GM23338 (cell line): Measurements from ENCODE around the gene PTPRN2. TPM values are rescaled to one million over a fixed set of nuclear protein-coding genes. Genes with fewer than 3 reads are reported as not detected.

Experiments
- ATAC-seq: fragments of 200-7000 bp; cut with Tn5 transposase; 3 replicates; pipeline ENCODE4 v1.9.1; 2020
- DNase-seq: peaks from one replicate; pipeline ENCODE4 v3.0.0-alpha.2; 2015; ENCODE audit warnings: low spot score
- H2AFZ ChIP-seq: fragments of 200-600 bp; sonication (generic); 2 replicates; pipeline ENCODE4 v1.8.0; 2016; ENCODE audit warnings: antibody characterized with exemption, mild to moderate bottlenecking, moderate library complexity
- H3F3A ChIP-seq: fragments of 200-600 bp; sonication (generic); replicated peaks from 2 replicates; pipeline ENCODE4 v1.8.0; 2017; ENCODE audit warnings: antibody characterized with exemption, mixed run types, low read depth
- H3K27ac ChIP-seq: fragments of 200-600 bp; sonication (generic); 2 replicates; pipeline ENCODE4 v1.6.1; 2016; ENCODE audit warnings: low read depth
- H3K27me3 ChIP-seq: fragments of 200-600 bp; sonication (generic); 2 replicates; pipeline ENCODE4 v1.8.0; 2016; ENCODE audit warnings: mild to moderate bottlenecking, mixed run types, moderate library complexity; ENCODE audit not compliant: insufficient read depth
- H3K36me3 ChIP-seq: fragments of 200-600 bp; sonication (generic); 2 replicates; pipeline ENCODE4 v1.8.0; 2016; ENCODE audit warnings: mild to moderate bottlenecking; ENCODE audit not compliant: insufficient read depth
- H3K4me1 ChIP-seq: fragments of 200-600 bp; sonication (generic); 2 replicates; pipeline ENCODE4 v1.8.0; 2016; ENCODE audit warnings: mild to moderate bottlenecking, moderate library complexity; ENCODE audit not compliant: insufficient read depth
- H3K4me2 ChIP-seq: fragments of 200-600 bp; sonication (generic); 2 replicates; pipeline ENCODE4 v1.7.1; 2017; ENCODE audit warnings: mixed run types
- H3K4me3 ChIP-seq: fragments of 200-600 bp; sonication (generic); 2 replicates; pipeline ENCODE4 v1.6.1; 2016; ENCODE audit warnings: mixed run types
- H3K79me2 ChIP-seq: fragments of 200-600 bp; sonication (generic); replicated peaks from 2 replicates; pipeline ENCODE4 v1.8.0; 2017; ENCODE audit warnings: mild to moderate bottlenecking; ENCODE audit not compliant: insufficient read depth
- H3K9me2 ChIP-seq: fragments of 200-600 bp; sonication (generic); 2 replicates; pipeline ENCODE4 v1.8.0; 2017; ENCODE audit not compliant: insufficient read depth
- H4K20me1 ChIP-seq: fragments of 200-600 bp; sonication (generic); replicated peaks from 2 replicates; pipeline ENCODE4 v1.8.0; 2017; ENCODE audit warnings: mild to moderate bottlenecking; ENCODE audit not compliant: insufficient read depth
- H3K27ac Mint-ChIP-seq: 2 replicates; pipeline ENCODE4 v1.8.0; 2020; ENCODE audit warnings: inconsistent platforms, mild to moderate bottlenecking, moderate library complexity, mixed read lengths
- H3K27me3 Mint-ChIP-seq: 3 replicates; pipeline ENCODE4 v1.8.0; 2022; ENCODE audit warnings: low read depth, mild to moderate bottlenecking, moderate library complexity, mixed read lengths, inconsistent platforms; ENCODE audit not compliant: insufficient read depth, poor library complexity
- H3K36me3 Mint-ChIP-seq: 3 replicates; pipeline ENCODE4 v1.8.0; 2021; ENCODE audit warnings: low read depth, mild to moderate bottlenecking, inconsistent platforms, moderate library complexity, mixed read lengths
- H3K4me1 Mint-ChIP-seq: 3 replicates; pipeline ENCODE4 v1.8.0; 2020; ENCODE audit warnings: mild to moderate bottlenecking, inconsistent platforms, mixed read lengths
- H3K4me3 Mint-ChIP-seq: 3 replicates; pipeline ENCODE4 v1.8.0; 2021; ENCODE audit warnings: moderate library complexity, mild to moderate bottlenecking, inconsistent platforms, mixed read lengths
- H3K9me3 Mint-ChIP-seq: 3 replicates; pipeline ENCODE4 v1.8.0; 2020; ENCODE audit warnings: moderate library complexity, mild to moderate bottlenecking, inconsistent platforms, mixed read lengths
- CREB1 ChIP-seq: fragments of 250-450 bp; sonication (Bioruptor Pico); IDR thresholded peaks from 2 replicates; pipeline ENCODE4 v1.5.0; 2020; ENCODE audit warnings: low read depth, mild to moderate bottlenecking, moderate library complexity
- EZH2phosphoT487 ChIP-seq: fragments of 200-600 bp; sonication (generic); IDR thresholded peaks from one replicate; pipeline ENCODE4 v1.8.1; 2018; ENCODE audit warnings: antibody characterized with exemption; ENCODE audit not compliant: unreplicated experiment
- JUNB ChIP-seq: IDR thresholded peaks from one replicate; pipeline ENCODE4 v1.6.1; 2016; ENCODE audit warnings: antibody characterized with exemption; ENCODE audit not compliant: unreplicated experiment
- NANOG ChIP-seq: IDR thresholded peaks from 2 replicates; pipeline ENCODE4 v1.6.1; 2016; ENCODE audit warnings: antibody characterized with exemption, borderline replicate concordance
- POLR2AphosphoS5 ChIP-seq: IDR thresholded peaks from 2 replicates; pipeline ENCODE4 v1.6.1; 2016; ENCODE audit warnings: antibody characterized with exemption, low read depth
- STAT1 ChIP-seq: IDR thresholded peaks from one replicate; pipeline ENCODE4 v1.6.1; 2016; ENCODE audit warnings: antibody characterized with exemption; ENCODE audit not compliant: unreplicated experiment
- ZNF331 ChIP-seq: fragments of 250-450 bp; sonication (Bioruptor Pico); IDR thresholded peaks from 2 replicates; pipeline ENCODE4 v1.5.0; 2020; ENCODE audit warnings: low read depth, mild to moderate bottlenecking, moderate library complexity
- polyA plus RNA-seq: library from polyadenylated mRNA; unstranded; fragments of >200 nt; fragmentation: Nextera tagmentation; extraction: Ambion mirVana; gene quantifications from 2 replicates; pipeline ENCODE4 v1.2.1, GENCODE V29; 2016
- total RNA-seq: library from RNA; depleted of rRNA; stranded (reverse); fragments of >200 nt; shearing (Covaris generic); gene quantifications from 2 replicates; pipeline ENCODE4 v1.2.3, GENCODE V29; 2014
- TF ChIP-seq, protein P1 (sequence below), 2 experiments: fragments of 200-600 bp in 1 of 2; sonication (generic) in 1 of 2; conservative IDR thresholded peaks; 2 replicates each; pipeline versions ENCODE4 v1.5.1 to v1.6.1; 2016 to 2017; ENCODE audit warnings: antibody characterized with exemption in 2 of 2, low read depth in 2 of 2, mild to moderate bottlenecking in 2 of 2, moderate library complexity in 1 of 2
- TF ChIP-seq, protein P2 (sequence below): IDR thresholded peaks from one replicate; pipeline ENCODE4 v1.6.1; 2018; ENCODE audit warnings: antibody characterized with exemption; ENCODE audit not compliant: unreplicated experiment
- TF ChIP-seq, protein P3 (sequence below): IDR thresholded peaks from 2 replicates; pipeline ENCODE4 v1.6.1; 2016; ENCODE audit warnings: antibody characterized with exemption
- TF ChIP-seq, protein P4 (sequence below): fragments of 250-450 bp; sonication (Bioruptor Pico); IDR thresholded peaks from 2 replicates; pipeline ENCODE4 v1.5.0; 2020; ENCODE audit warnings: mild to moderate bottlenecking, moderate library complexity

PTPRN2 gene
- total and polyA plus RNA-seq, 2 experiments from 2014 or later, result 0.87 to 4.0 TPM

DNA sequence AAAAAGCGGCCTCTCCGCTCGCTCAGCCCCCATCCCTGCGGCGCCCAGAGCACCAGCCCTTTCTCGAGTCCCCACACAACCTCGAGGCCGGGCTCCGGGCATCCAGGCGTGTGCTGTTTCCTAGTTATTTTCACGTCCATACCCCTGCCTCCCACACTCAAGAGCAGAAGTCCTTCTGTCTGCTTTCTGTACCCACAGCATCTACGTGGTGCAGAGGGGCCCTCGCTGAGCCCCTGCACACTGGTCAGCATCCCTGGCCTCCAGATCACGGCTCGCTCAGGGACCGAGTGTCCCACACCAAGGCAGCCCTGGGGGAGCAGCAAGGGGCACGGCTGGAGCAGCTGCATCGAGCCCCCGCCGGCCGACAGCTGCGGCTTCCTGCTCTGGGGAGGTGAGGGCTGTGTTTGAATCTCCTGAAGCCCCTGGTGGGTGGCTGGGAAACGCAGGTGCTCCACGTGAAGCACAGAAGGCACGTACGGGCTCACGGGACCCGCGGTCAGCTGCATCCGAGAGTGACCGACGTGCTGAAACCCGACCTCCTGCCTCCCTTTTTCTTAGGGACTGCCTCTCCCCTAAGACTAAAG is 917.8 kb downstream of the PTPRN2 start (continued):
- TF ChIP-seq, protein P1, sequence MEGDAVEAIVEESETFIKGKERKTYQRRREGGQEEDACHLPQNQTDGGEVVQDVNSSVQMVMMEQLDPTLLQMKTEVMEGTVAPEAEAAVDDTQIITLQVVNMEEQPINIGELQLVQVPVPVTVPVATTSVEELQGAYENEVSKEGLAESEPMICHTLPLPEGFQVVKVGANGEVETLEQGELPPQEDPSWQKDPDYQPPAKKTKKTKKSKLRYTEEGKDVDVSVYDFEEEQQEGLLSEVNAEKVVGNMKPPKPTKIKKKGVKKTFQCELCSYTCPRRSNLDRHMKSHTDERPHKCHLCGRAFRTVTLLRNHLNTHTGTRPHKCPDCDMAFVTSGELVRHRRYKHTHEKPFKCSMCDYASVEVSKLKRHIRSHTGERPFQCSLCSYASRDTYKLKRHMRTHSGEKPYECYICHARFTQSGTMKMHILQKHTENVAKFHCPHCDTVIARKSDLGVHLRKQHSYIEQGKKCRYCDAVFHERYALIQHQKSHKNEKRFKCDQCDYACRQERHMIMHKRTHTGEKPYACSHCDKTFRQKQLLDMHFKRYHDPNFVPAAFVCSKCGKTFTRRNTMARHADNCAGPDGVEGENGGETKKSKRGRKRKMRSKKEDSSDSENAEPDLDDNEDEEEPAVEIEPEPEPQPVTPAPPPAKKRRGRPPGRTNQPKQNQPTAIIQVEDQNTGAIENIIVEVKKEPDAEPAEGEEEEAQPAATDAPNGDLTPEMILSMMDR (conservative IDR thresholded peaks at IDR 0.05; ENCODE audit: low read depth in 2 of 2), result no peak
- no peak for TF ChIP-seq STAT1
- TF ChIP-seq JUNB, result no peak
- no peak for TF ChIP-seq NANOG

DNA sequence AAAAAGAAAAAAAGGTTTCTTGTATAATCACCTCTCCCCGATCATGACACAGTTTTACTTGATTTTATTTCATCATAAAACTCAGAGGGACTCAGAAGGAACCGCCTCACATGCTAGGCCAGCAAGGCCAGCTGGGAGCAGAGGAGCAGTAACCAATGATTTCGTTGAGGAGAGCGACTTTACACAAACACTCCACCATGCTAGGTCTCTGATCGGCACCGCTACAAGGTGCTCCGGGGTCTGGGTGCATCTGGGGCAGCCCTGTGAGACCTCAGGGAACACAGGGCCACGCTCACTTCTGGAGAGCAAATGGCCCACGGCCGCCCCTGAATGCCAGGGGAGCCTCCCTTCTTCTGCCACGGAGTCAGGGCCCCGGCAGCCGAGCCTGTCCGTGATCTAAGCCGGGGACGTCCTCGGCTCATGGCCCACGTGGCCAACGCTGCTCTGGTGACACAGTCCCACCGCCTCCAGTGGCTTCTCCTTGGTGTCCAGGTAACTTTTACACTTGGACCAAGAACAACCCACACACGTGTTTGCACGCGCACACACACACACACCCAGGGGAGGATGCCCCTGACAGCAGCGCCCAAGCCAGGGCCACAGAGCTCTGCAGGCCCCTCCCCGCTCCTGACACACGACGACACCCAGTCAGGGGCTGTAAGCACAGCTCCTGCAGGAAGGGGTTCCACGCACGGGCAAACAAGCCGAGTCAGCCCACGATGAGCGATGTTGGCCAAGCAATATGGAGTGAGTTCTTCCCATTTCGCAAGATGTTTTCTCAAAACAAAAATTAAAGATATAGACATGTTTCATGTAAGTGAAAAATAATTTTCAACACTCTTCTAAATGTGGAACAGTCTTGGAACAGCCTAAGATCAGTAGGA is 918.5 kb downstream of the PTPRN2 start:
- no peaks in the 10 kb centered on the region for H3F3A ChIP-seq
- DNase-seq (no peak), ATAC-seq (no peak)
- no peaks in the 10 kb centered on the region for H3K27me3 ChIP-seq
- H3K4me1 ChIP-seq, result no peaks in the 10 kb centered on the region
- no peak overlapping the region for H3K27ac ChIP-seq
- H3K4me2 ChIP-seq, result no peak overlapping the region
- peaks cover 18% of the 10 kb centered on the region for H3K27me3 Mint-ChIP-seq
- H3K4me3 Mint-ChIP-seq, result no peak overlapping the region
- no peaks in the 10 kb centered on the region for H3K36me3 ChIP-seq
- H4K20me1 ChIP-seq, result no peaks in the 10 kb centered on the region
- no peak overlapping the region for H3K4me3 ChIP-seq
- H3K79me2 ChIP-seq, result no peaks in the 10 kb centered on the region
- no peaks in the 10 kb centered on the region for H3K4me1 Mint-ChIP-seq
- no peak overlapping the region for H3K27ac Mint-ChIP-seq
- peaks cover 55% of the 10 kb centered on the region for H3K36me3 Mint-ChIP-seq
- peaks cover 98% of the 10 kb centered on the region for H3K9me3 Mint-ChIP-seq
- H2AFZ ChIP-seq, result no peak overlapping the region
- H3K9me2 ChIP-seq, result no peaks in the 10 kb centered on the region
- TF ChIP-seq STAT1, result no peak
- TF ChIP-seq, protein P2, sequence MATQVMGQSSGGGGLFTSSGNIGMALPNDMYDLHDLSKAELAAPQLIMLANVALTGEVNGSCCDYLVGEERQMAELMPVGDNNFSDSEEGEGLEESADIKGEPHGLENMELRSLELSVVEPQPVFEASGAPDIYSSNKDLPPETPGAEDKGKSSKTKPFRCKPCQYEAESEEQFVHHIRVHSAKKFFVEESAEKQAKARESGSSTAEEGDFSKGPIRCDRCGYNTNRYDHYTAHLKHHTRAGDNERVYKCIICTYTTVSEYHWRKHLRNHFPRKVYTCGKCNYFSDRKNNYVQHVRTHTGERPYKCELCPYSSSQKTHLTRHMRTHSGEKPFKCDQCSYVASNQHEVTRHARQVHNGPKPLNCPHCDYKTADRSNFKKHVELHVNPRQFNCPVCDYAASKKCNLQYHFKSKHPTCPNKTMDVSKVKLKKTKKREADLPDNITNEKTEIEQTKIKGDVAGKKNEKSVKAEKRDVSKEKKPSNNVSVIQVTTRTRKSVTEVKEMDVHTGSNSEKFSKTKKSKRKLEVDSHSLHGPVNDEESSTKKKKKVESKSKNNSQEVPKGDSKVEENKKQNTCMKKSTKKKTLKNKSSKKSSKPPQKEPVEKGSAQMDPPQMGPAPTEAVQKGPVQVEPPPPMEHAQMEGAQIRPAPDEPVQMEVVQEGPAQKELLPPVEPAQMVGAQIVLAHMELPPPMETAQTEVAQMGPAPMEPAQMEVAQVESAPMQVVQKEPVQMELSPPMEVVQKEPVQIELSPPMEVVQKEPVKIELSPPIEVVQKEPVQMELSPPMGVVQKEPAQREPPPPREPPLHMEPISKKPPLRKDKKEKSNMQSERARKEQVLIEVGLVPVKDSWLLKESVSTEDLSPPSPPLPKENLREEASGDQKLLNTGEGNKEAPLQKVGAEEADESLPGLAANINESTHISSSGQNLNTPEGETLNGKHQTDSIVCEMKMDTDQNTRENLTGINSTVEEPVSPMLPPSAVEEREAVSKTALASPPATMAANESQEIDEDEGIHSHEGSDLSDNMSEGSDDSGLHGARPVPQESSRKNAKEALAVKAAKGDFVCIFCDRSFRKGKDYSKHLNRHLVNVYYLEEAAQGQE, result no peak
- no peak for TF ChIP-seq POLR2AphosphoS5
- no peak for TF ChIP-seq CREB1
- no peak for TF ChIP-seq ZNF331 (CRISPR knock-in tag)
- TF ChIP-seq, protein P3, sequence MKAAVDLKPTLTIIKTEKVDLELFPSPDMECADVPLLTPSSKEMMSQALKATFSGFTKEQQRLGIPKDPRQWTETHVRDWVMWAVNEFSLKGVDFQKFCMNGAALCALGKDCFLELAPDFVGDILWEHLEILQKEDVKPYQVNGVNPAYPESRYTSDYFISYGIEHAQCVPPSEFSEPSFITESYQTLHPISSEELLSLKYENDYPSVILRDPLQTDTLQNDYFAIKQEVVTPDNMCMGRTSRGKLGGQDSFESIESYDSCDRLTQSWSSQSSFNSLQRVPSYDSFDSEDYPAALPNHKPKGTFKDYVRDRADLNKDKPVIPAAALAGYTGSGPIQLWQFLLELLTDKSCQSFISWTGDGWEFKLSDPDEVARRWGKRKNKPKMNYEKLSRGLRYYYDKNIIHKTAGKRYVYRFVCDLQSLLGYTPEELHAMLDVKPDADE, result no peak
- TF ChIP-seq, protein P4, sequence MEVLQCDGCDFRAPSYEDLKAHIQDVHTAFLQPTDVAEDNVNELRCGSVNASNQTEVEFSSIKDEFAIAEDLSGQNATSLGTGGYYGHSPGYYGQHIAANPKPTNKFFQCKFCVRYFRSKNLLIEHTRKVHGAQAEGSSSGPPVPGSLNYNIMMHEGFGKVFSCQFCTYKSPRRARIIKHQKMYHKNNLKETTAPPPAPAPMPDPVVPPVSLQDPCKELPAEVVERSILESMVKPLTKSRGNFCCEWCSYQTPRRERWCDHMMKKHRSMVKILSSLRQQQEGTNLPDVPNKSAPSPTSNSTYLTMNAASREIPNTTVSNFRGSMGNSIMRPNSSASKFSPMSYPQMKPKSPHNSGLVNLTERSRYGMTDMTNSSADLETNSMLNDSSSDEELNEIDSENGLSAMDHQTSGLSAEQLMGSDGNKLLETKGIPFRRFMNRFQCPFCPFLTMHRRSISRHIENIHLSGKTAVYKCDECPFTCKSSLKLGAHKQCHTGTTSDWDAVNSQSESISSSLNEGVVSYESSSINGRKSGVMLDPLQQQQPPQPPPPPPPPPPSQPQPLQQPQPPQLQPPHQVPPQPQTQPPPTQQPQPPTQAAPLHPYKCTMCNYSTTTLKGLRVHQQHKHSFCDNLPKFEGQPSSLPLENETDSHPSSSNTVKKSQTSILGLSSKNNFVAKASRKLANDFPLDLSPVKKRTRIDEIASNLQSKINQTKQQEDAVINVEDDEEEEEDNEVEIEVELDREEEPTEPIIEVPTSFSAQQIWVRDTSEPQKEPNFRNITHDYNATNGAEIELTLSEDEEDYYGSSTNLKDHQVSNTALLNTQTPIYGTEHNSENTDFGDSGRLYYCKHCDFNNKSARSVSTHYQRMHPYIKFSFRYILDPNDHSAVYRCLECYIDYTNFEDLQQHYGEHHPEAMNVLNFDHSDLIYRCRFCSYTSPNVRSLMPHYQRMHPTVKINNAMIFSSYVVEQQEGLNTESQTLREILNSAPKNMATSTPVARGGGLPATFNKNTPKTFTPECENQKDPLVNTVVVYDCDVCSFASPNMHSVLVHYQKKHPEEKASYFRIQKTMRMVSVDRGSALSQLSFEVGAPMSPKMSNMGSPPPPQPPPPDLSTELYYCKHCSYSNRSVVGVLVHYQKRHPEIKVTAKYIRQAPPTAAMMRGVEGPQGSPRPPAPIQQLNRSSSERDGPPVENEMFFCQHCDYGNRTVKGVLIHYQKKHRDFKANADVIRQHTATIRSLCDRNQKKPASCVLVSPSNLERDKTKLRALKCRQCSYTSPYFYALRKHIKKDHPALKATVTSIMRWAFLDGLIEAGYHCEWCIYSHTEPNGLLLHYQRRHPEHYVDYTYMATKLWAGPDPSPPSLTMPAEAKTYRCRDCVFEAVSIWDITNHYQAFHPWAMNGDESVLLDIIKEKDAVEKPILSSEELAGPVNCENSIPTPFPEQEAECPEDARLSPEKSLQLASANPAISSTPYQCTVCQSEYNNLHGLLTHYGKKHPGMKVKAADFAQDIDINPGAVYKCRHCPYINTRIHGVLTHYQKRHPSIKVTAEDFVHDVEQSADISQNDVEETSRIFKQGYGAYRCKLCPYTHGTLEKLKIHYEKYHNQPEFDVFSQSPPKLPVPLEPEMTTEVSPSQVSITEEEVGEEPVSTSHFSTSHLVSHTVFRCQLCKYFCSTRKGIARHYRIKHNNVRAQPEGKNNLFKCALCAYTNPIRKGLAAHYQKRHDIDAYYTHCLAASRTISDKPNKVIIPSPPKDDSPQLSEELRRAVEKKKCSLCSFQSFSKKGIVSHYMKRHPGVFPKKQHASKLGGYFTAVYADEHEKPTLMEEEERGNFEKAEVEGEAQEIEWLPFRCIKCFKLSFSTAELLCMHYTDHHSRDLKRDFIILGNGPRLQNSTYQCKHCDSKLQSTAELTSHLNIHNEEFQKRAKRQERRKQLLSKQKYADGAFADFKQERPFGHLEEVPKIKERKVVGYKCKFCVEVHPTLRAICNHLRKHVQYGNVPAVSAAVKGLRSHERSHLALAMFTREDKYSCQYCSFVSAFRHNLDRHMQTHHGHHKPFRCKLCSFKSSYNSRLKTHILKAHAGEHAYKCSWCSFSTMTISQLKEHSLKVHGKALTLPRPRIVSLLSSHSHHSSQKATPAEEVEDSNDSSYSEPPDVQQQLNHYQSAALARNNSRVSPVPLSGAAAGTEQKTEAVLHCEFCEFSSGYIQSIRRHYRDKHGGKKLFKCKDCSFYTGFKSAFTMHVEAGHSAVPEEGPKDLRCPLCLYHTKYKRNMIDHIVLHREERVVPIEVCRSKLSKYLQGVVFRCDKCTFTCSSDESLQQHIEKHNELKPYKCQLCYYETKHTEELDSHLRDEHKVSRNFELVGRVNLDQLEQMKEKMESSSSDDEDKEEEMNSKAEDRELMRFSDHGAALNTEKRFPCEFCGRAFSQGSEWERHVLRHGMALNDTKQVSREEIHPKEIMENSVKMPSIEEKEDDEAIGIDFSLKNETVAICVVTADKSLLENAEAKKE (CRISPR knock-in tag), result no peak
- TF ChIP-seq JUNB, result no peak
- no peak for TF ChIP-seq EZH2phosphoT487
